Non-pigmented ciliary epithelial cell (primary cell): ENCODE data around the gene PUSL1.
A peak's percentile ranks its signal among the peaks of the same experiment; 100 is the strongest.
"Not testable (repeated sequence)": the region's sequence is repeated elsewhere in the genome, so short reads cannot be mapped to it uniquely, and the experiment has no call there.

Experiments
- DNase-seq: peaks from one replicate; pipeline ENCODE4 v3.0.0-alpha.2; 2010; ENCODE audit warnings: low read depth

Gene PUSL1

DNA sequence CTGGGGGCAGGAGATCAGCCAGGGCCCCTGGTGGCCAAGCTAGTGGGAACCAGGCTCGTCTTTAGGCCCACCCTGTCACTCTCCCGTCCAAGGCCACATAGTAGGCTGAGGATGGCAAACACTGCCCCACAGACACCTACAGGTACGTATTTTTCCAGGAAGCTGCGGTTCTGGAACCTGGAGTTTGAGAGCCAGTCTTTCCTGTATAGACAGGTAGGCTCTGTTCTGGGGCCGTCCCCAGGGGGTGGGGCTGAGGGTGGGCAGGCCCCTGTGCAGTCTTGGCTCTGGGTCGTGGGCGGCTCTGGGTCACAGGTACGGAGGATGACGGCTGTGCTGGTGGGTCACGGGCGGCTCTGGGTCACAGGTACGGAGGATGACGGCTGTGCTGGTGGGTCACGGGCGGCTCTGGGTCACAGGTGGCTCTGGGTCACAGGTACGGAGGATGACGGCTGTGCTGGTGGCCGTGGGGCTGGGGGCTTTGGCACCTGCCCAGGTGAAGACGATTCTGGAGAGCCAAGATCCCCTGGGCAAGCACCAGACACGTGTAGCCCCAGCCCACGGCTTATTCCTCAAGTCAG, 2.2 kb downstream of the PUSL1 start:
- DNase-seq: no peak

DNA sequence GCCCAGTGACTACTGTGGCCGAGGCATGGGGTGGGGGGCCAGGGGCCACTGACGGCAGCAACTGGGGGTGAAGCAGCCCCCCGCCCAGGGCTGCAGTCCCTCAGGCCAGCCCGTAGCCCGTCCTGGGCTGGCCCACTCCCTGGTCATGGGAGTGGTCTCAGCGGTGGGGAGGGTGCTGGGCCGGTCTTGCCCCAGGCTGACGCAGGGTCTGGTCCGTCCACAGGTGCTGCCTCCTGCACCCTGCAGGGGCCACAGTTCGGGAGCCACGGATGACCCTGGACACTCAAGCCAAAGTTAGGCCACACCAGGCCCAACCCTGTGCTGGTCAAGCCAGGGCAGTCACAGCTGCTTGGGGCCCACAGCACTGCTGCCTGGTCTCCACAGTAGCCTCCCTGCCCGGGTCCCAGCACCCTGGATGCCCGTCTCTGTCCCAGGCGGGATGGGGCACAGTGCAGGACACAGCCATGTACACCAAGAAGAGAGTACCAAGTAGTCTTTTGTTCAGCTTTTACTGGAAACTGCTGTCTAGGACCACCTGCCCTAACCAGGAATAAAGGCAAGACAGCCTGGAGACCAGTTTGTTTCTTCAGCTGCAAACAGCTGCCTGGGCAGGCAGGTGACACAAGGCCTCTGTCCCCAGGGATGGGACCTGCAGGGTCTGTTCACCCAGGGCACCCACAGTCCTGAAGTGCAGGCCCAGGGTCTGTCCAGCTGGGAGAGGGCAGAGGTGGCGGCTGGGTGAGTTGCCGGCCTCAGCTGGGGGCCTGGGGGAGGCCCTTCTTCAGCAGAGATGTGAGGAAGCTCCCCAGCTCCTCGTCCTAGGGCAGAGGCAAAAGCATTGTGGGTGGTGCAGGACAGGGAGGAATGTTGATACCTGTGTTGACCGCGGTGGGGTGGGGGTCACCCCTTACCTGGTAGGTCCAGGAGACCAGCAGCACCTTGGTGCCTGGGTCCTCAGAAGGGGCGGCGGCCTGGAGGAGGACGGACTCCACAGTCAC, 3.0 kb downstream of the PUSL1 start:
- no peak for DNase-seq

DNA sequence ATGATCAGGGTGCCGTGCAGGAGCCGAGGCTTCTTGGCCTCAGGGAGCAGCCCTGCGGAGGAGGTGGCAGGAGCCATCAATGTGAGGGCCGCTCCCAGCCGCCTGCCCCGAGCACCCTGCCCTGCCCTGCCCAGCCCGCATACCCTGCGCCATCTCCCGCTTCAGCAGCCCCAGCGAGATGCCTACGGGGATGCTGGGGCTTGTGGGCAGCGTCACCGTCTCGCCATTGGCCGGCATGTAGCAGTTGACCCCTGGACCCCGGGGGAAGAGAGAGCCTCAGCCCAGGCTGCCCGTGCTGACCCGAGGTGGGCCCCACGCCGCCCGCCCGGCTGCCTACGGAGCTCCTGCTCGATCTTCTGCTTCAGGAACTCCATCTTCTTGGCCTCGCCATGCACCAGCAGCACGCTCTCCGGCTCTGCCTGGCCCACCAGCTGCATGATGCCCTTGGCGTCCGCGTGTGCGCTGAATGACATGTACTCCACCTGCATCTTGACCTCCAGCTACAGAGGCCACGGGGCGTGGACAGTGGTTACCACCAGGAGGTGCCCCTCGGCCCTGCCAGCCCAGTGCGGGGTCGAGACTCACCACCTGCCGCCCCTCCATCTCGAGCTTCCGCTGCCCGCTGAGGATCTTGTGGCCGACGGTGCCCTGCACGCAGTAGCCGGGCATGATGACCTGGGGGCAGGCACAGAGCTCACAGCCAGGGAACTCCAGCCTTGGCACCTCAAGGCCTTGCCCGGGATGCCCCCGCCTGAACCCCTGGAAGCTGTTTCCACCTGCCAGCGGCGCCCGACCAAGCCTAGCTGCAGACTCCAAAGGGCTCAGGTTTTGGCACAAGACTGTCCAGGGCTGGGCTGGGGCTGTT, 4.3 kb downstream of the PUSL1 start:
- DNase-seq: no peak

DNA sequence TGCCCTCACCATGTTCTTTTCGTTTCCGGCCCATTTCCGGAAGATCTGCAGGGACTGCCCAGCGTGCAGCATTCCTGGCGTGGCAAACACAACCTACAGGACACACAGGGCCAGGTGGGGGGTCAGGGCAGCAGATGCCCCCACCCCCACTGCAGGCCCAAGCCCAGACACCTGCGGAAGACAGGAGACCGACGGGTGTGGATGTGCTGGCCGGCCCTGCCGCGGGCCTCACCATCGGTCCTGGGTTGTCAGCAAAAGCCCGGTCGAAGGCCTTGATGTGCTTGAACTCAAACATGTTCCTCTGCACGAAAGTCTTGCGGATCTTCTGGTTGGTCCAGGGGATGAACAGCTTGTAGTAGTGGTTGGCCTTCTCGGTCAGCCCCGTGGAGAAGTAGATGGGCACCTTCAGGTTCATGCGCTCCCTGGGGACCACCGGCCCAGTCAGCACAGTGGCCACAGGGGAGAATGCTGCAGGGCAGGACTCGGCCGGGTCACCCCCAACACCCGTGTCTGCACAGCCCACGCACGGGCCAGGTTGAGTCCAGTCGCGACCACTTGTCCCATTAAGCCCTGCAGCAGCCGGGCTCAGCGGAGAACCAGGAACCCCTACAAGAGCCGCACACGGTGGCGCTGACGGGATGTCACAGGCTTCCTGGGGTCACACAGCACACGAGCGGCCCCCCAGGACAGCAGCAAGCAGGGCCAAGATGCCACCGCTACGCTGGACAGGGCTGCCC, 5.3 kb downstream of the PUSL1 start:
- DNase-seq: no peak

DNA sequence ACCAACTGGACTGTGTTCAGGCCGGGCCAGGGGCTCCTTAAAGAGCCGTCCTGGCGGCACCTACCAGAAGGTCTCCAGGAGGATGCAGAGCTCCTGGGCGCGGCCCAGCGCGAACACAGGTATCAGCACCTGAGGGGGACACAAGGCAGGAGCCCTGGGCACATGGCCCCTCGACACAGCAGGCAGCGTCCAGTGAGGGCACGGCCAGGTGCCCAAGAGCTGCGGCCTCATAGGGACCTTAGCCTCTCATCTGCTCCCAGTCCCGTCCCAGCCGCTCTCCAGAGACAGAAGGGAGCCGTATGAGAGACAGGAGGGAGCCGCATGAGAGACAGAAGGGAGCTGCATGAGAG, 5.8 kb downstream of the PUSL1 start:
- no peak for DNase-seq

DNA sequence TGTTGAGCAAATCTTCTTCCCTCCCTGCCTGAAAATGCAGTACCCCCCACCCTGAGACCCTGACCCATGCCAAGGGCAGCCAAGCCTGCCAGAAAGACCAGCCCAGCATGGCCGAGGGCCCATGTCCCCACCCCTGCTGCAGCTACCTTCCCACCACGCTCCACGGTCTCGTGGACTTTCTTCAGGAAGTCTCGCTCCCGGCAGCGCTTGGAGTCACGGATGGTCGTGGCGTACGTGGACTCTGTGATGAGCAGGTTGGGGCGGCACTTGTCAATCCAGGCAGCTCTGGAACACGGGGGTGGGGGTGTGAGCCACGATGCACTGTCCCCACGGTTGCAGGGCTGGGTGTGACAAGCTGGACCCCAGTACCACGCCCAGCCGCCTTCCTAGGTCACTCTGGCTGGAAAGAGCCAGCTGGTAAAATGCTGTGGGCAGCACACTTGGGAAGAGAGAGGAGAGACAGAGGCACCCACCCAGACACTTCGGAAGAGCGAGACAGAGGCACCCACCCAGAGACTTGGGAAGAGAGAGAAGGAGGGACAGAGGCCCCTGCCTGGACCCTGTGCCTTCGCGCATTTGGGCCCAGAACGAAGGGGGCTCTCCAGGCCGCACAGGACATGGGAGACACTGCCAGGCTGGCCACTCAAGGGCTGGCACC, 6.4 kb downstream of the PUSL1 start:
- no peak for DNase-seq

DNA sequence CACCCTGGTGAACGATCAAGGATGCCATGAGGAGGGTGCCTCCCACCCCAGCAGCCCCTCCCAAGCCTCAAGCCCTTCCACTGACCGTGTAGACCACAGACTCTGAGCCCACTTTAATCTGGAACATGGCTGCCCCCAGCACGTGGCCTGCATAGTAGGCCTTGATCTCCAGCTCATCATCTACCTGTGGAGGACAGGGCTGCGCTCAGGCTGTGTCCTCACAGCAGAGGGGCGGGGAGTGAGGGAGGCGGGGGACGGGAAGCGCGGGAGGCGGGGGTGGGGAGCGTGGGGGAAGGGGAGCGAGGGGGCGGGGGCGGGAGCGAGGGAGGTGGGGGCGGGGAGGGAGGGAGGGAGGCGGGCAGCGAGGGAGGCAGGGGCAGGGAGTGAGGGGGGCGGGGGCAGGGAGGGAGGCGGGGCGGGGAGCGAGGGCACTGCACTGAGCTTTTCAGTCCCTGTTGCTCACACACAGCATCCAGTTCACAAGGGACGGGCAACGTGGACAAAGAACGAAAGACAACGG, 7.1 kb downstream of the PUSL1 start:
- DNase-seq: no peak

DNA sequence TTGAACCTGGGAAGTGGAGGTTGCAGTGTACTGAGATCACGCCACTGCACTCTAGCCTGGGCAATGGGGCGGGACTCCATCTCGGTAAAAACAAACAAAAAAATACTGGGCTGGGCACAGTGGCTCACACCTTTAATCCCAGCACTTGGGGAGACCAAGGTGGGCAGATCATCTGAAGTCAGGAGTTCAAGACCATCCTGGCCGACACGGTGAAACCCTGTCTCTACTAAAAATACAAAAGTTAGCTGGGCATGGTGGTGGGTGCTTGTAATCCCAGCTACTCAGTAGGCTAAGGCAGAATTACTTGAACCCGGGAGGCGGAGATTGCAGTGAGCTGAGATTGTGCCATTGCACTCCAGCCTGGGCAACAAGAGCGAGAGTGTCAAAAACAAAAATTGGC, 7.8 kb downstream of the PUSL1 start:
- DNase-seq: not testable (repeated sequence)

DNA sequence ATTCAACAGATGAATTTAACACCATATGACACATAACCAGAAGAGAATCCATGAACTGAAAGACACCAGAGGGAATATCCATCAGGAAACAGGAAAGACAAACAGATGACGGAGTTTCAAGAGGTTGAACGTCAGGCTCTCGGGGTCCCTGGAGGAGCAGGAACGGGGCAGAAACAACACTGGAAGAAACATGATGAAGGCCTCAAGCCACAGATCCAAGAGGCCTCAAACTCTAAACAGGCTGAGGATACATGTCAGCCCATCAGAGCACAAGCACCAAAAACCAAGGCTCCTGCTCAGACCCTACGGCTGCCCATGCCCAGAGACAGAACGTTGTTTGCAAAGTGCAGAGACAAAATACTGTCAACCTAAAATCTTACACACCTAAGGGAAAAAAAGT, 9.0 kb downstream of the PUSL1 start:
- no peak for DNase-seq

DNA sequence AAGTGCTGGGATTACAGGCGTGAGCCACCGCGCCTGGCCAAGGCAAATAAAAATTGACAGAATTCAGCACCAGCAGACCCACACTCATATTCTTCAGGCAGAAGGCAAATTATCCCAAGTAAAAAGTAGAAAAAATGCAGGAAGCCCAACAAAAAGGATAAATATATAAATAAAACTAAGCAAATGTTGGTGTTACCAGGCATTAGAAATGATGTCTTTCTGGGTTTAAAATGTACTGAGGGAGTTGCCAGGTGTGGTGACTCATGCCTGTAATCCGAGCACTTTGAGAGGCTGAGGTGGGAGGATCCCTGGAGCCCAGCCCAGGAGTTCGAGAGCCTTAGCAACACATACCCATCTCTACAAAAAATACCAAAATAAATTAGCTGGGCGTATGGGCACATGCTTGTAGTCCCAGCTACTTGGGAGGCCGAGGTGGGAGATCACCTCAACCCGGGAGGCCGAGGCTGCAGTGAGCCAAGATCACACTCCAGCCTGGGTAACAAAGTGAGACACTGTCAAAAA, 9.8 kb downstream of the PUSL1 start:
- peak; percentile 86 for DNase-seq

DNA sequence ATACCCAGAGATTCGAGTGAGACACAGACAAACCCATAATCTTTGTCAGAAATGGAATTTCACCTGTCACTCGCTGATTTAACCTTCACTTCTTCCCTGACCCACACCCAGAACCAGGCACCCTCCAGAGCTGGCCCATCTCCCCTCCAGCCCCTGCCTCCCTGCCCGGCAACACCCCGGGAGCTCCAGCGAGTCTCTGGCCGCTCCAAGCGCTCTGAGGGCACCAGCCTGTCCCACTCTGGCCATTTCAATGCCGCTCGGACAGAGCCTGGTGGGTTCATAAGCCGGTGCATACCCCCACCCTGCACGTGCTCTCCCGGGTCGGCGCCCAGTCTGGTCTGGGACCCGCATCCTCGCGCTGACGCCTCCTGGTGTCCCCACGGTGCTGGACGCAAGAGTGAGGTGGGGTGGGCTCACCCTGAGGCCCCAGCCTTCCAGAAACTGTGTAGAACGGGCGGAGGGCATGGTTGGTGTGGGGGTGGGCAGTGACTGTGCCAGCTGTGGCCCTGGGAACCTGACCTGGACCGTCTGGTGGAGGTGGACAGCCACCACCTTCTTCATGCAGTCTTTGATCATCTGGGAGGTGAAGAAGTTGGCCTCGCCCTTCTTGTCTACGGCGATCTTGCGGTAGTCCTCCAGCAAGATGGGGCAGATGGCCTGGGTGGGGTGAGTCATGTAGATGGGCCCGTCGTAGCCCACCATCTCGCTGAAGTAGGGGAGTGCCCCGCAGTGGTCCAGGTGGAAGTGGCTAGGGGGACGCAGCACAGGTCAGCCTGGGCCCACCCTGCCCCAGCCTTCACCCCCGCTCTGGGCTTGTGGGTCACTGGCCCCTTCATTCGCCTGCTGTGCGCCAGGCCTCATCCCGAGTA, 10.6 kb downstream of the PUSL1 start:
- DNase-seq: no peak

DNA sequence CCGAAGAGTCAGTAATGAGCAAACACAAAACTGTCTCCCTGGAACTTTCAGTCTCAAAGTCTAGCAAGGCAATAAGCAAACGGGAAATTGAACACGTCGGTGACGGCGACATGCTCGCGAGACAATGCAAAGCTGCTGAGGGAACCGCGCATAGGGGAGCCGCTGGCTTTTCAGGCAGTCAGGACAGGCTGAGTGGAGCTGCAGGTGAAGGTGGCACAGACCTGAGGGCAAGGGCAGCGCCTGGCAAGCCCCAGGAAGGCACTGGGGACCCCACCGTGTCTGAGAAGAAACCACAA, 11.2 kb downstream of the PUSL1 start:
- no peak for DNase-seq

DNA sequence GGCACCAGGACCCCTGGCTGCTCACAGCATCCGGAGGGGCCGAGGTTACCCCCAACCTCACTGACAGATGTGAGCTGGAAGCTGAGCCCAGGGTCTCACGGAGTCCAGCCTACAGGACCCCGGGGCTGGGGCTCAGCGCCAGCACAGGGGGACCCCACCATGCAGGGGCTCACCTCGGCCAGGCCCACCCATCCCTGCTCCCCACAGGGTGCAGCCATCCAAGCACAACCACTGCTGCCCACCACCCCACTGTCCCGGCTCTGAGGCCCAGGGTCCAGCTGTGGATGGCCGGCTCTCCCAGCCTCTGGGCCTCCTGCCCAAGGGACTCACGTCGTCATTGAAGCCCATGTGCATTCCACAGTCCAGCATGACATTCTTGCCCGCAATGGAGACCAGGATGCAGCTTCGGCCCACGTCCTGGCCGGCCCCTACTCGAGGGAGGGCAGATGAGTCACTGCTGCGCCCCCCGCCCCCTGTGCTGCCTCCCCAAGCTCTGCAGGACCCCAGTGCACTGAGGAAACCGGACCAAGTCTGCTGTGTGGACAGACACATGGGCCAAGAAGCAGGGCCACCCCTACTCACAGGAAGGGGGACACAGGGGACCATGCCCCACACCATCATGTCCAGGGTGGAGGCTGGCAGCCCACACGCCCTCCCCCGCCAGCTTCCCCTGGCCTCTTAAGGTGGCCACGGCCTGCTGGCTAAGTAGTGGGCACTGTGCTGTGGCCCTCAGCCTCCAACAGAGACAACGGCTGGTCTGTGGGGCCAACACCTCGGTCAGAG, 12.5 kb downstream of the PUSL1 start:
- no peak for DNase-seq

DNA sequence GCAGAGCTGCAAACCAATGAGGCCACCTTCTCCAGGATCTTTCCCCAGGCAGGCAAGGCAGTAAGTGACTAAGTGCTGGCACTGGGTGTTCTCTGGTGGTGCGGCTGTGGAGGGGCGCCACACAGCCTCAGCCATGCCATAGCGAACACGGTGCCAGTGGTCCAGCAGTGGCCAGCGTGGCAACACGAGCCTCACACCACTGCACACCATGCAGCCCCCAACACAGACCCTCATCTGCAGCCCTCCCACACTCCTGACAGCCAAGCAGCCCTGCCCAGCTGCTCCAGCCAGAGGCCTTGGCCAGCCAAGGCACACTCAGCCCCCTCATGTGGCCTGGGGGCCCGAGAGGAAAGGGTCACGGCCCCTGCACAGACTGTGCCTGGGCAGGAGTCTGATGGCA, 13.1 kb downstream of the PUSL1 start:
- DNase-seq: no peak

DNA sequence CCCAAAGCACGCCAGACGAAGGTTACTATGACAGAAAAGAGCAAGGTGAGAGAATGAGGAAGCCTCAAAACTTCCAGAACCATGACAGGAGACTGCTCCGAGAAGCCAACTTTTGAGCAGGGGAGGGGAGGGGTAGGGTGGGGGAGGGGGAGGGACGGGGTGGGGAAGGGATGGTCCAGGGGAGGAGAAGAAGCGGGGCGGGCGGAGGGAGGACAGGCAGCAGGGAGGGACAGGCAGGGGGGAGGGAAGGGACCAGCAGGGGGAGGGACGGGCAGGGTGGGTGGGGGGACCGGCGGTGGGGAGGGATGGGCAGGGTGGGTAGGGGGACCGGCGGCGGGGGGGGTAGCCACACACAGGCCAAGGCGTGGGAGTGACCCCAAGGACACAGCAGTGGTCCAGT, 14.0 kb downstream of the PUSL1 start:
- DNase-seq: no peak

DNA sequence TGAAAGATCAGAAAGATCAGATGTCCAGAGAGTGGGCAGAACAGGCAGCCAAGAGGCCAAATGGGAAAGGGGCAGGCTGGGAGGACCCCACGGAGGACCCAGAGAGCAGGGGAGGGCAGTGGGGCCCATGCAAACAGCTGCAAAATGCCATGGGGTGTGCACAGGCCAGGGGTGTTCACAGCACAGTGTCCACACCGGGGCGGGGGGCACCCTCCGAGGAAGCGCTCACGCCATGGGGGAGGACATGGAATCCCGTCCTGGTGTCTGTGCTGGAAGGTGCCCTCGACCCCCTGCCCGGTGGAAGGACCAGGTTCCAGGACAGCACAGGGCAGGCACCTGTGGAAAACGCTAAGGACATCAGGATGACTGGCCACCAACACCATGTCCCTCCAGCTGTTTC, 14.6 kb downstream of the PUSL1 start:
- DNase-seq: no peak

DNA sequence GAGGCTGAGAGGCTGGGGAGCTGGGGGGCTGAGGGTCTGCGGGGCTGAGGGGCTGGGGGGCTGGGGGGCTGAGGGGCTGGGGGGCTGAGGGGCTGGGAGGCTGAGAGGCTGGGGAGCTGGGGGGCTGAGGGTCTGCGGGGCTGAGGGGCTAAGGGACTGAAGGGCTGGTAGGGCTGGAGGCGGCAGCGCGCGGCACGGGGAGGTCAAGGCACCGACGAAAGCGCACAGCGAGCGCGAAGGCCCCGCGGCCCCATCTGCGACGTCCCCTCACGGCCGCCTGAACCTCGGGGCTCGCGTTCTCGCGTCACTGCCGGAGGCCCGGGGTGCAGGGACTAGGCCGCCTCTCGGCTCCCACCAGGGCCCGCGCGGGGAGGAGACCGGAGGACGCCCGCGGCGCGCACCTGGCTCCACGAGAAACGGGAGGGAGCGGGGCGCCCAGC, 15.7 kb downstream of the PUSL1 start:
- no peak for DNase-seq

DNA sequence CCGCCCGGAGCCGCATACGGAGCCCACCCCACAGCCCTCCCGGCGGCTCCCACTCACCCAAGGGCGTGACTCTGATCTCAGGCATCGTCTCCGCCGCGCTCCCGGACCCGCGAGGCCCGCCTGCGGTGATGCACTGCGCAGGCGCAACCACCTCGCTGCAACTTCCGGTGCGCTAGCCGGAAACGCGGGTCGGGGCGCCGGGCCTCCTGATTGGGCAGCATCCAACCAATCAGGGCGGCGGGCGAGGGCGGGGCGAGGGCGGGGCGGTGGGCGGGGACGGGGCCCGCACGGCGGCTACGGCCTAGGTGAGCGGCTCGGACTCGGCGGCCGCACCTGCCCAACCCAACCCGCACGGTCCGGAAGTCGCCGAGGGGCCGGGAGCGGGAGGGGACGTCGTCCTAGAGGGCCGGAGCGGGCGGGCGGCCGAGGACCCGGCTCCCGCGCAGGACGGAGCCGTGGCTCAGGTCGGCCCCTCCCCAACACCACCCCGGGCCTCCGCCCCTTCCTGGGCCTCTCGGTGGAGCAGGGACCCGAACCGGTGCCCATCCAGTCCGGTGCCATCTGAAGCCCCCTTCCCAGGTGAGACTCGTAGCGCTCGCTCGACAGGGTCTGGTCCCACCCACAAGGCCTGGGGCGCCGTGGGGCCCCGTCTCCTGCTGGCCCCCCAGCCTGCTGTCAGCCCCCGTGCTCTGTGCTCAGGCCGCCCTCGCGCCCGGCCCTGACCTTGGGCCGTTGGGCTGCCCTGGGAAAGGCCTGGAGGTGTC, 16.3 kb downstream of the PUSL1 start, which contains the start of the genes CPTP and INTS11:
Gene CPTP (plus strand): TSS at position 279 of the 764 bp plus-strand sequence. CDS start 2,109 bp downstream, outside the sequence.
Gene INTS11 (minus strand): TSS at position 137 of the 764 bp plus-strand sequence. CDS start 52 bp downstream, at position 85.
- DNase-seq: peak; percentile 41
